ENCODE data around the gene RASSF3. TPM values are rescaled to one million over a fixed set of nuclear protein-coding genes. Genes with fewer than 3 reads are reported as not detected.

The RASSF3 gene
- total RNA-seq, 2 donors from 2014 or later: 52.0 to 54.5 TPM

GRCh38 chr12:64666054-64666914, 56.0 kb downstream of the RASSF3 start:
- 60 to 74% methylated on average over 1 to 3 of the region's 3 CpGs for WGBS, 2 experiments (ENCODE audit: insufficient coverage in 1 of 2, insufficient read length in 1 of 2)
- H3K27me3 Mint-ChIP-seq (ENCODE audit: insufficient read depth): no peaks in the 10 kb centered on the region
- H3K9me3 Mint-ChIP-seq: no peaks in the 10 kb centered on the region
- H3K4me1 ChIP-seq (ENCODE audit: control insufficient read depth, insufficient read depth, low read length): peaks cover 34% of the 10 kb centered on the region
- no peak overlapping the region for H3K4me3 Mint-ChIP-seq
- H3K36me3 ChIP-seq (ENCODE audit: control insufficient read depth, insufficient read depth, low read length): no peaks in the 10 kb centered on the region
- H3K4me1 Mint-ChIP-seq: peaks cover 64% of the 10 kb centered on the region
- H3K36me3 Mint-ChIP-seq (ENCODE audit: low read depth): no peaks in the 10 kb centered on the region
- no peak for TF ChIP-seq CTCF (conservative IDR thresholded peaks at IDR 0.05)
- H3K4me3 ChIP-seq (ENCODE audit: low read length): no peak overlapping the region
- no peak overlapping the region for H3K27ac ChIP-seq (ENCODE audit: low read depth, low read length)
- no peaks in the 10 kb centered on the region for H3K9me3 ChIP-seq (ENCODE audit: control insufficient read depth, low read length)
- peak overlapping the region; percentile 84 for H3K27ac Mint-ChIP-seq
- no peak overlapping the region for H3K9ac ChIP-seq (ENCODE audit: extremely low read depth, low read length, poor library complexity, severe bottlenecking)
- no peak for DNase-seq
- H3K27me3 ChIP-seq (ENCODE audit: control insufficient read depth, insufficient read depth, low read length, poor library complexity, severe bottlenecking): no peaks in the 10 kb centered on the region

- no peaks in the 10 kb centered on the region for H3K9me3 ChIP-seq (ENCODE audit: control insufficient read depth, low read length)
- Mint-ChIP-seq H3K27me3 (ENCODE audit: insufficient read depth) (no peaks in the 10 kb centered on the region), H3K27ac (no peak overlapping the region), H3K4me1 (peaks cover 68% of the 10 kb centered on the region), H3K9me3 (no peaks in the 10 kb centered on the region), H3K36me3 (ENCODE audit: low read depth) (no peaks in the 10 kb centered on the region), H3K4me3 (no peak overlapping the region)
- no peak overlapping the region for H3K9ac ChIP-seq (ENCODE audit: extremely low read depth, low read length, poor library complexity, severe bottlenecking)
- no peaks in the 10 kb centered on the region for H3K27me3 ChIP-seq (ENCODE audit: control insufficient read depth, insufficient read depth, low read length, poor library complexity, severe bottlenecking)
- WGBS, 2 experiments (ENCODE audit: insufficient coverage in 1 of 2, insufficient read length in 1 of 2): 97% methylated on average over 2 of the region's 2 CpGs; no CpG with 5 or more reads in 1 of the 2 experiments
- H3K4me1 ChIP-seq (ENCODE audit: control insufficient read depth, insufficient read depth, low read length): peaks cover 36% of the 10 kb centered on the region
- H3K4me3 ChIP-seq (ENCODE audit: low read length): no peak overlapping the region
- no peak for DNase-seq
- H3K27ac ChIP-seq (ENCODE audit: low read depth, low read length): no peak overlapping the region
- H3K36me3 ChIP-seq (ENCODE audit: control insufficient read depth, insufficient read depth, low read length): no peaks in the 10 kb centered on the region
- TF ChIP-seq CTCF (conservative IDR thresholded peaks at IDR 0.05): no peak
Observed at GRCh38 chr12:64667793-64668192, 57.5 kb downstream of the RASSF3 start.

GRCh38 chr12:64669270-64669842, 59.1 kb downstream of the RASSF3 start:
- TF ChIP-seq CTCF (conservative IDR thresholded peaks at IDR 0.05): no peak
- H3K4me1 Mint-ChIP-seq: peaks cover 84% of the 10 kb centered on the region
- H3K4me3 ChIP-seq (ENCODE audit: low read length): no peak overlapping the region
- H3K27me3 Mint-ChIP-seq (ENCODE audit: insufficient read depth): no peaks in the 10 kb centered on the region
- H3K9ac ChIP-seq (ENCODE audit: extremely low read depth, low read length, poor library complexity, severe bottlenecking): no peak overlapping the region
- no peaks in the 10 kb centered on the region for H3K9me3 Mint-ChIP-seq
- no peaks in the 10 kb centered on the region for H3K36me3 ChIP-seq (ENCODE audit: control insufficient read depth, insufficient read depth, low read length)
- peak; percentile 78 for DNase-seq
- 37 to 55% methylated on average over 7 to 10 of the region's 10 CpGs for WGBS, 2 experiments (ENCODE audit: insufficient coverage in 1 of 2, insufficient read length in 1 of 2)
- no peaks in the 10 kb centered on the region for H3K36me3 Mint-ChIP-seq (ENCODE audit: low read depth)
- no peak overlapping the region for H3K4me3 Mint-ChIP-seq
- no peak overlapping the region for H3K27ac ChIP-seq (ENCODE audit: low read depth, low read length)
- no peaks in the 10 kb centered on the region for H3K27me3 ChIP-seq (ENCODE audit: control insufficient read depth, insufficient read depth, low read length, poor library complexity, severe bottlenecking)
- H3K9me3 ChIP-seq (ENCODE audit: control insufficient read depth, low read length): no peaks in the 10 kb centered on the region
- peak overlapping the region; percentile 74 for H3K27ac Mint-ChIP-seq
- peaks cover 52% of the 10 kb centered on the region for H3K4me1 ChIP-seq (ENCODE audit: control insufficient read depth, insufficient read depth, low read length)

Measured in endodermal cell (in vitro differentiated cells).